ENCODE data around the gene RAD18. TPM values are rescaled to one million over a fixed set of nuclear protein-coding genes. Genes with fewer than 3 reads are reported as not detected.

The RAD18 gene
- total and polyA plus RNA-seq, 9 of the 15 experiments (the other 6 are each of a cell fraction or from before 2014, with no cell fraction given), result 19.2 to 49.4 (median 34.4) TPM

DNA sequence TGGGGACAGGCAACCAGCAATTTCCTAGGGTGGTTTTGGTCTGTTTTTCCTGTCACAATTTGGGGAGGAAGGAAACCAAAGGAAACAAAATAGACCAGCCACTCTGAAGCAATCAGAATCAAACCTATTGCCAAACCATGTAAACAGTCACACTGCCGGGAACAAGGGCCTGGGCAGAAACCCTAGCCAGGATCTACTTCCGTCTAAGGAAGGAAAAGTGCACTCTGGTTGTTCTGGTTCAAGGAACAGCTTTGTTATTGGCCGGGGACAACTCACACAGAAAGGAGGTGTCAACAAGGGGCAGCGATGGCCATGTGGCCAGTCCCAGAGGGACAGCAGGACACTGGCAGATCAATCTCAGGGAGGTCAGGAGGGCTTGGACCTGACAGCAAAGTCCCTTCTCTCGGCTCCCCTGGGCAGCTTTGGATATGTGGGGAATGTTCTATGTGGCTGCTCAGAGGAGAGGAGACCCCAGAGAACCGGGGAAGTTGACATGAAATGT, 17.5 kb upstream of the RAD18 start:
- TF ChIP-seq HDAC3 (IDR thresholded peaks at IDR 0.05; ENCODE audit: borderline replicate concordance, partially characterized antibody), result no peak
- TF ChIP-seq ZKSCAN8 (CRISPR knock-in tag; IDR thresholded peaks at IDR 0.05), result no peak
- no peak for TF ChIP-seq FIP1L1 (IDR thresholded peaks at IDR 0.05; ENCODE audit: low read depth, low read length, poor library complexity, severe bottlenecking)
- TF ChIP-seq ZNF134 (CRISPR knock-in tag; conservative IDR thresholded peaks at IDR 0.05), result no peak
- TF ChIP-seq ZNF764 (CRISPR knock-in tag; IDR thresholded peaks at IDR 0.05; ENCODE audit: low read depth), result no peak
- TF ChIP-seq ZNF584 (CRISPR knock-in tag; IDR thresholded peaks at IDR 0.05; ENCODE audit: low read depth), result no peak
- TF ChIP-seq, protein P1, sequence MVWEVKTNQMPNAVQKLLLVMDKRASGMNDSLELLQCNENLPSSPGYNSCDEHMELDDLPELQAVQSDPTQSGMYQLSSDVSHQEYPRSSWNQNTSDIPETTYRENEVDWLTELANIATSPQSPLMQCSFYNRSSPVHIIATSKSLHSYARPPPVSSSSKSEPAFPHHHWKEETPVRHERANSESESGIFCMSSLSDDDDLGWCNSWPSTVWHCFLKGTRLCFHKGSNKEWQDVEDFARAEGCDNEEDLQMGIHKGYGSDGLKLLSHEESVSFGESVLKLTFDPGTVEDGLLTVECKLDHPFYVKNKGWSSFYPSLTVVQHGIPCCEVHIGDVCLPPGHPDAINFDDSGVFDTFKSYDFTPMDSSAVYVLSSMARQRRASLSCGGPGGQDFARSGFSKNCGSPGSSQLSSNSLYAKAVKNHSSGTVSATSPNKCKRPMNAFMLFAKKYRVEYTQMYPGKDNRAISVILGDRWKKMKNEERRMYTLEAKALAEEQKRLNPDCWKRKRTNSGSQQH (CRISPR knock-in tag; IDR thresholded peaks at IDR 0.05), result no peak
- TF ChIP-seq HNRNPL (IDR thresholded peaks at IDR 0.05; ENCODE audit: low read depth, low read length), result no peak
- H2AFZ ChIP-seq (ENCODE audit: low read depth, low read length), result no peak overlapping the region
- no peak overlapping the region for H3K4me2 ChIP-seq (ENCODE audit: insufficient read depth, low read length)
- no peak overlapping the region for H3K9ac ChIP-seq (ENCODE audit: insufficient read depth in 1 of 2, low read depth in 2 of 2, low read length in 2 of 2)
- H4K20me1 ChIP-seq (replicated peaks; ENCODE audit: control insufficient read depth, insufficient read depth, low read length), result no peaks in the 10 kb centered on the region
- no peaks in the 10 kb centered on the region for H3K79me2 ChIP-seq (ENCODE audit: control insufficient read depth, insufficient read depth, low read length)
- DNase-seq (ENCODE audit: extremely low read depth in 1 of 4, low spot score in 3 of 4) (no peak), ATAC-seq (no peak), FAIRE-seq (no peak)
- no peak overlapping the region for H3K27ac ChIP-seq (ENCODE audit: extremely low read depth, low read depth, low read length)
- POLR2A ChIA-PET, result interaction anchor here (1.1 kb wide), 1 partner anchor 27 kb away, joined by 3 read pairs; no protein-coding TSS in a partner anchor
- intact Hi-C loops (cut with micrococcal nuclease), result loop anchor here (10.0 kb wide), 1 partner anchor 504 kb away; no protein-coding TSS in a partner anchor
- H3K4me3 ChIP-seq, result no peak overlapping the region
- in situ Hi-C loops (cut with MboI), result no loop called here
- H3K27me3 ChIP-seq (ENCODE audit: control insufficient read depth in 2 of 2, insufficient read depth in 2 of 2, low read length in 2 of 2), result peaks cover 41 to 60% of the 10 kb centered on the region in 2 experiments
- H3K36me3 ChIP-seq (ENCODE audit: control insufficient read depth, insufficient read depth, low read length), result no peaks in the 10 kb centered on the region
- CTCF ChIA-PET (ENCODE audit: low intra/inter-chr PET ratio), result no interaction called here
- H3K4me1 ChIP-seq (replicated peaks in 1 of 2; ENCODE audit: control insufficient read depth in 2 of 2, insufficient read depth in 2 of 2, low read length in 2 of 2), result peaks cover 0 to 8% of the 10 kb centered on the region in 2 experiments; a peak in 2 of 5 replicates
- no peaks in the 10 kb centered on the region for H3K9me3 ChIP-seq (replicated peaks; ENCODE audit: control insufficient read depth, insufficient read depth, low read depth, low read length)
- no TSS peak for BruUV-seq (replicated peaks)
- WGBS (ENCODE audit: insufficient coverage, low coverage, missing lambda C conversion rate), result 0% methylated on average over 6 of the region's 6 CpGs
- no peaks in the 10 kb centered on the region for H3K9me1 ChIP-seq (ENCODE audit: control insufficient read depth, insufficient read depth, low read length)
